RWPE2 (cell line): ENCODE results near the gene SLC5A5.

ENCODE experiments used
- ATAC-seq: fragments of 200-7000 bp; cut with Tn5 transposase; 3 replicates; pipeline ENCODE4 v1.9.1; 2021; ENCODE audit warnings: low read depth
- DNase-seq: peaks from one replicate; pipeline ENCODE4 v3.0.0-alpha.2; 2020; ENCODE audit warnings: low spot score
- H3K27ac ChIP-seq: fragments of 450-650 bp; 2 replicates; pipeline ENCODE4 v1.5.1; 2017; ENCODE audit warnings: mild to moderate bottlenecking; ENCODE audit not compliant: poor library complexity, severe bottlenecking
- H3K27me3 ChIP-seq: fragments of 250-450 bp; sonication (Bioruptor Pico); 2 replicates; pipeline ENCODE4 v1.5.1; 2021; ENCODE audit warnings: mild to moderate bottlenecking, moderate library complexity; ENCODE audit not compliant: insufficient read depth, poor library complexity, severe bottlenecking
- H3K36me3 ChIP-seq: fragments of 250-450 bp; sonication (Bioruptor Pico); 2 replicates; pipeline ENCODE4 v1.5.1; 2020; ENCODE audit warnings: low read depth, mild to moderate bottlenecking, moderate library complexity
- H3K4me1 ChIP-seq: fragments of 250-450 bp; sonication (Bioruptor Pico); 2 replicates; pipeline ENCODE4 v1.5.1; 2021; ENCODE audit warnings: mild to moderate bottlenecking, moderate library complexity; ENCODE audit not compliant: insufficient read depth, poor library complexity, severe bottlenecking
- H3K4me3 ChIP-seq: fragments of 250-450 bp; sonication (Bioruptor Pico); 2 replicates; pipeline ENCODE4 v1.5.1; 2021; ENCODE audit warnings: mild to moderate bottlenecking, moderate library complexity; ENCODE audit not compliant: severe bottlenecking
- H3K9me3 ChIP-seq: fragments of 250-450 bp; sonication (Bioruptor Pico); 2 replicates; pipeline ENCODE4 v1.5.1; 2021; ENCODE audit warnings: mild to moderate bottlenecking, moderate library complexity; ENCODE audit not compliant: severe bottlenecking
- CTCF ChIP-seq: fragments of 450-650 bp; IDR thresholded peaks from one replicate; pipeline ENCODE4 v1.5.1; 2017; ENCODE audit warnings: mild to moderate bottlenecking, moderate library complexity; ENCODE audit not compliant: poor library complexity, severe bottlenecking

Gene SLC5A5

GRCh38 chr19:17830567-17831418 is 41.0 kb upstream of the SLC5A5 start:
- ATAC-seq (peak; percentile 90), DNase-seq (peak; percentile 95)
- no peaks in the 10 kb centered on the region for H3K4me1 ChIP-seq
- H3K9me3 ChIP-seq: no peaks in the 10 kb centered on the region
- H3K27me3 ChIP-seq: no peaks in the 10 kb centered on the region
- peak overlapping the region; percentile 57 for H3K27ac ChIP-seq
- no peak for TF ChIP-seq CTCF
- peak overlapping the region; percentile 57 for H3K4me3 ChIP-seq
- H3K36me3 ChIP-seq: no peaks in the 10 kb centered on the region

GRCh38 chr19:17831419-17831888 is 40.3 kb upstream of the SLC5A5 start:
- no peaks in the 10 kb centered on the region for H3K4me1 ChIP-seq
- DNase-seq: no peak
- TF ChIP-seq CTCF: no peak
- H3K27me3 ChIP-seq: no peaks in the 10 kb centered on the region
- peak overlapping the region; percentile 57 for H3K4me3 ChIP-seq
- no peaks in the 10 kb centered on the region for H3K36me3 ChIP-seq
- no peak for ATAC-seq
- H3K27ac ChIP-seq: no peak overlapping the region
- H3K9me3 ChIP-seq: no peaks in the 10 kb centered on the region

- Histone ChIP-seq H3K27me3 (no peaks in the 10 kb centered on the region), H3K9me3 (no peaks in the 10 kb centered on the region), H3K27ac (no peak overlapping the region), H3K4me3 (no peak overlapping the region), H3K4me1 (no peaks in the 10 kb centered on the region), H3K36me3 (no peaks in the 10 kb centered on the region)
- DNase-seq (no peak), ATAC-seq (no peak)
- no peak for TF ChIP-seq CTCF
Measured at GRCh38 chr19:17832443-17833208, 39.1 kb upstream of the SLC5A5 start.

GRCh38 chr19:17834350-17835181 is 37.2 kb upstream of the SLC5A5 start:
- H3K36me3 ChIP-seq: no peaks in the 10 kb centered on the region
- no peak overlapping the region for H3K27ac ChIP-seq
- H3K9me3 ChIP-seq: no peaks in the 10 kb centered on the region
- ATAC-seq (no peak), DNase-seq (no peak)
- no peak overlapping the region for H3K4me3 ChIP-seq
- TF ChIP-seq CTCF: no peak
- no peaks in the 10 kb centered on the region for H3K27me3 ChIP-seq
- no peaks in the 10 kb centered on the region for H3K4me1 ChIP-seq
